K562 (cell line): ENCODE measurements around the gene MRPL32. TPM values are rescaled to one million over a fixed set of nuclear protein-coding genes. Genes with fewer than 3 reads are reported as not detected.

Experiments
- ATAC-seq: fragments of 200-7000 bp; cut with Tn5 transposase; 3 replicates; pipeline ENCODE4 v1.9.1; 2020; ENCODE audit warnings: moderate library complexity
- BruUV-seq: library from RNA; stranded (reverse); fragments of 400-500 nt; replicated peaks from 2 replicates; lab custom pipeline; 2021; lab: Mats Ljungman, UMichigan
- CTCF ChIA-PET: fragments of 300-600 bp; formaldehyde crosslinking; extraction: SDS; loops from one replicate; lab custom pipeline; 2021; ENCODE audit warnings: low intra/inter-chr PET ratio; lab: Yijun Ruan, JAX
- POLR2A ChIA-PET: fragments of 300-600, 350-650 bp; sonication (Branson Sonifier 250); formaldehyde crosslinking; extraction: SDS; loops from one replicate; lab custom pipeline; 2021; ENCODE audit warnings: antibody characterized with exemption, inconsistent platforms; lab: Yijun Ruan, JAX
- DNase-seq, 4 experiments: peaks; one replicate each; pipeline versions ENCODE4 v3.0.0 to v3.0.0-alpha.2; 2011 to 2018; ENCODE audit warnings: low spot score in 3 of 4, mixed read lengths in 3 of 4; ENCODE audit errors: extremely low read depth in 1 of 4
- FAIRE-seq: peaks from 2 replicates; lab custom pipeline; 2011; peaks lifted over from hg19 to GRCh38; lab: Jason Lieb, UNC
- H2AFZ ChIP-seq: 2 replicates; pipeline ENCODE4 v1.6.0; 2011; ENCODE audit warnings: low read depth, low read length, control low read depth, inconsistent platforms
- H3K27ac ChIP-seq: fragments of 200-600 bp; 3 replicates; pipeline ENCODE4 v1.8.0; 2011; ENCODE audit warnings: low read depth, mild to moderate bottlenecking, control low read depth, inconsistent platforms, low read length, moderate library complexity, mixed read lengths; ENCODE audit errors: extremely low read depth
- H3K27me3 ChIP-seq, 2 experiments: fragments of 300-600 bp in 1 of 2; 2 replicates in 1 of 2; 3 replicates in 1 of 2; pipeline versions ENCODE4 v1.6.0 to v1.8.0; 2011; ENCODE audit warnings: inconsistent platforms in 2 of 2, low read length in 2 of 2, mild to moderate bottlenecking in 1 of 2, mixed read lengths in 1 of 2, moderate library complexity in 1 of 2; ENCODE audit not compliant: control insufficient read depth in 2 of 2, insufficient read depth in 2 of 2
- H3K36me3 ChIP-seq: fragments of 300-600 bp; 3 replicates; pipeline ENCODE4 v1.8.0; 2011; ENCODE audit warnings: mild to moderate bottlenecking, low read length, inconsistent platforms; ENCODE audit not compliant: control insufficient read depth, insufficient read depth
- H3K4me1 ChIP-seq, 2 experiments: fragments of 200-600 bp in 1 of 2; replicated peaks in 1 of 2; 2 replicates in 1 of 2; 3 replicates in 1 of 2; pipeline versions ENCODE4 v1.5.1 to v1.8.0; 2011; ENCODE audit warnings: inconsistent platforms in 2 of 2, low read length in 2 of 2, mild to moderate bottlenecking in 1 of 2, mixed read lengths in 1 of 2, moderate library complexity in 1 of 2; ENCODE audit not compliant: control insufficient read depth in 2 of 2, insufficient read depth in 2 of 2
- H3K4me2 ChIP-seq: 2 replicates; pipeline ENCODE4 v1.6.1; 2011; ENCODE audit warnings: low read length, control low read depth, inconsistent platforms, mixed read lengths; ENCODE audit not compliant: insufficient read depth
- H3K4me3 ChIP-seq: fragments of 200-600 bp; sonication (generic), shearing (Covaris generic); 2 replicates; pipeline ENCODE4 v1.5.1; 2016; ENCODE audit warnings: control low read depth, inconsistent platforms
- H3K79me2 ChIP-seq: fragments of 200-600 bp; 3 replicates; pipeline ENCODE4 v1.8.0; 2011; ENCODE audit warnings: low read length, inconsistent platforms; ENCODE audit not compliant: control insufficient read depth, insufficient read depth
- H3K9ac ChIP-seq, 2 experiments: 2 replicates each; pipeline versions ENCODE4 v1.6.0 to v1.6.1; 2011; ENCODE audit warnings: low read depth in 2 of 2, low read length in 2 of 2, control low read depth in 1 of 2, inconsistent platforms in 1 of 2, mild to moderate bottlenecking in 1 of 2, mixed read lengths in 1 of 2; ENCODE audit not compliant: insufficient read depth in 1 of 2
- H3K9me1 ChIP-seq: one replicate; pipeline ENCODE4 v1.6.0; 2011; ENCODE audit warnings: inconsistent platforms, mild to moderate bottlenecking, low read length, moderate library complexity; ENCODE audit not compliant: control insufficient read depth, insufficient read depth
- H3K9me3 ChIP-seq: replicated peaks from 2 replicates; pipeline ENCODE4 v1.5.1; 2011; ENCODE audit warnings: low read depth, low read length, inconsistent platforms; ENCODE audit not compliant: control insufficient read depth, insufficient read depth
- H4K20me1 ChIP-seq: replicated peaks from 2 replicates; pipeline ENCODE4 v1.6.1; 2011; ENCODE audit warnings: low read length, inconsistent platforms, mixed read lengths; ENCODE audit not compliant: control insufficient read depth, insufficient read depth
- BCOR ChIP-seq: fragments of 450-650 bp; IDR thresholded peaks from 2 replicates; pipeline ENCODE4 v1.6.1; 2016
- KLF10 ChIP-seq: fragments of 250-450 bp; sonication (Bioruptor Pico); IDR thresholded peaks from 2 replicates; pipeline ENCODE4 v1.6.1; 2021; ENCODE audit warnings: matching md5 sums
- MYC ChIP-seq, 2 experiments: fragments of 250-450 bp in 1 of 2; sonication (Bioruptor Pico) in 1 of 2; IDR thresholded peaks; 2 replicates each; pipeline versions ENCODE4 v1.5.1 to v1.6.1; 2012 to 2021; ENCODE audit warnings: low read depth in 2 of 2, borderline replicate concordance in 1 of 2, improper control_type of control experiment in 1 of 2, low read length in 1 of 2, mild to moderate bottlenecking in 1 of 2, moderate library complexity in 1 of 2
- NFIX ChIP-seq: fragments of 250-450 bp; sonication (Bioruptor Pico); IDR thresholded peaks from 2 replicates; pipeline ENCODE4 v1.4.0; 2020; ENCODE audit warnings: low read depth, mild to moderate bottlenecking, moderate library complexity
- NR2C1 ChIP-seq, 2 experiments: fragments of 450-650 bp; IDR thresholded peaks; 2 replicates each; pipeline ENCODE4 v1.6.1; 2017; ENCODE audit warnings: mild to moderate bottlenecking in 2 of 2, antibody characterized with exemption in 1 of 2, inconsistent platforms in 1 of 2, missing compliant biosample characterization in 1 of 2, missing genetic modification characterization in 1 of 2
- PYGO2 ChIP-seq: fragments of 450-650 bp; IDR thresholded peaks from 2 replicates; pipeline ENCODE4 v1.6.1; 2016; ENCODE audit warnings: mild to moderate bottlenecking, missing genetic modification characterization, moderate library complexity, missing compliant biosample characterization
- RBM22 ChIP-seq: fragments of 200-400 bp; formaldehyde crosslinking; IDR thresholded peaks from 2 replicates; pipeline ENCODE4 v1.6.1; 2018; ENCODE audit warnings: low read length, low read depth; ENCODE audit not compliant: poor library complexity, severe bottlenecking
- SMC3 ChIP-seq: conservative IDR thresholded peaks from 2 replicates; pipeline ENCODE4 v1.6.1; 2011; ENCODE audit warnings: low read depth, low read length, improper control_type of control experiment; ENCODE audit not compliant: insufficient read depth
- SPI1 ChIP-seq: IDR thresholded peaks from 2 replicates; pipeline ENCODE4 v1.6.1; 2011; ENCODE audit warnings: low read depth, low read length, control low read depth, borderline replicate concordance
- TFE3 ChIP-seq: fragments of 450-650 bp; formaldehyde crosslinking; IDR thresholded peaks from 2 replicates; pipeline ENCODE4 v1.4.0; 2020; ENCODE audit warnings: mild to moderate bottlenecking, mixed read lengths
- ZC3H4 ChIP-seq: sonication (generic); formaldehyde crosslinking; IDR thresholded peaks from 2 replicates; pipeline ENCODE4 v1.9.0; 2021; ENCODE audit warnings: missing genetic modification reagents, borderline replicate concordance
- ZNF121 ChIP-seq: sonication (generic); formaldehyde crosslinking; conservative IDR thresholded peaks from 2 replicates; pipeline ENCODE4 v1.8.0; 2022; ENCODE audit warnings: missing genetic modification reagents
- WGBS: fragments of 100-300 bp; shearing (Covaris generic); methylation state at CpG from one replicate; pipeline ENCODE4 v1.1.6; 2016; ENCODE audit warnings: low coverage, mixed read lengths; ENCODE audit not compliant: insufficient coverage; ENCODE audit errors: missing lambda C conversion rate; 5-methylcytosine and 5-hydroxymethylcytosine counted together
- in situ Hi-C: fragments of 300-500 bp; cut with MboI; formaldehyde crosslinking; loops from 4 replicates; pipeline ENCODE4 v1.15.0; 2018; ENCODE audit warnings: inconsistent platforms, mixed read lengths
- intact Hi-C: fragments of 100-400 bp; cut with micrococcal nuclease; formaldehyde crosslinking; loops from 2 replicates; pipeline ENCODE4 v1.14.2; 2022
- polyA plus RNA-seq, 8 experiments: library from polyadenylated mRNA; depleted of rRNA in 4 of 8; stranded (reverse) in 5 of 8; unstranded in 3 of 8; fragments of >200 nt; fragmentation: Nextera tagmentation in 2 of 8; fragmentation: Illumina TruSeq in 1 of 8; extraction: Ambion mirVana in 2 of 8; extraction: Trizol in 1 of 8; gene quantifications; 2 replicates each; pipeline versions ENCODE4 v1.2.1 to v1.2.3, GENCODE V29; 2011 to 2014; ENCODE audit warnings: inconsistent platforms in 1 of 8, missing spikeins in 1 of 8
- total RNA-seq, 7 experiments: library from RNA; depleted of rRNA in 6 of 7; stranded (reverse); fragments of >200 nt in 6 of 7; fragmentation: Illumina TruSeq in 2 of 7; extraction: Trizol in 2 of 7; gene quantifications; 2 replicates each; pipeline versions ENCODE4 v1.2.1 to v1.2.3, GENCODE V29; 2011 to 2021; ENCODE audit warnings: low replicate concordance in 1 of 7
- TF ChIP-seq, protein P1 (sequence below): IDR thresholded peaks from 2 replicates; pipeline ENCODE4 v1.6.1; 2012; ENCODE audit warnings: low read depth, low read length, improper control_type of control experiment, borderline replicate concordance
- TF ChIP-seq, protein P2 (sequence below), 2 experiments: IDR thresholded peaks in 1 of 2; conservative IDR thresholded peaks in 1 of 2; 2 replicates each; pipeline ENCODE4 v1.6.1; 2016; ENCODE audit warnings: low read depth in 2 of 2, mild to moderate bottlenecking in 1 of 2, missing compliant biosample characterization in 1 of 2, missing genetic modification characterization in 1 of 2, moderate library complexity in 1 of 2

MRPL32 gene
- total and polyA plus RNA-seq, 9 of the 15 experiments (the other 6 are each of a cell fraction or from before 2014, with no cell fraction given) = 75.5 to 351 (median 138) TPM

GRCh38 chr7:42926204-42926603 is 6.0 kb upstream of the MRPL32 start (continued):
- TF ChIP-seq TFE3 (CRISPR knock-in tag) (no peak), SMC3 (no peak), KLF10 (CRISPR knock-in tag) (no peak), MYC (IDR thresholded peaks at IDR 0.05; ENCODE audit: low read depth, low read length) (no peak), MYC (CRISPR knock-in tag; IDR thresholded peaks at IDR 0.05; ENCODE audit: borderline replicate concordance, low read depth) (no peak), NR2C1 (IDR thresholded peaks at IDR 0.05) (no peak), NR2C1 (tag; IDR thresholded peaks at IDR 0.05) (no peak), RBM22 (no peak), ZC3H4 (CRISPR knock-in tag) (no peak), PYGO2 (no peak), NFIX (CRISPR knock-in tag) (no peak)
- TF ChIP-seq, all 486 proteins: peak for 3

GRCh38 chr7:42928754-42929153 is 3.4 kb upstream of the MRPL32 start:
- in situ Hi-C loops = loop anchor here (25.0 kb wide), 1 partner anchor 334 kb away; no protein-coding TSS in a partner anchor
- Histone ChIP-seq H3K9me3 (no peaks in the 10 kb centered on the region), H3K4me2 (no peak overlapping the region), H3K79me2 (peaks cover 86% of the 10 kb centered on the region), H3K9ac (no peak overlapping the region), H3K36me3 (peaks cover 66% of the 10 kb centered on the region), H3K4me1 (peaks cover 0 to 15% of the 10 kb centered on the region in 2 experiments; a peak in 4 of 5 replicates), H3K9me1 (no peaks in the 10 kb centered on the region), H3K27ac (no peak overlapping the region), H3K27me3 (no peaks in the 10 kb centered on the region), H4K20me1 (peaks cover 13% of the 10 kb centered on the region; the same call in 1 of the 2 replicates), H3K4me3 (no peak overlapping the region), H2AFZ (no peak overlapping the region)
- no peak for DNase-seq
- CTCF ChIA-PET = no interaction called here
- POLR2A ChIA-PET = interaction anchor here (0.6 to 1.3 kb wide), 5 partner anchors 15 to 374 kb away, joined by 3 to 4 read pairs (median 3); no protein-coding TSS in a partner anchor
- FAIRE-seq = no peak
- BruUV-seq = no TSS peak
- WGBS = 50% methylated on average over 3 of the region's 3 CpGs
- intact Hi-C loops = loop anchor here (2.0 kb wide), 1 partner anchor 16 kb away; the partner anchor contains the start of gene C7orf25
- no peak for ATAC-seq
- TF ChIP-seq SPI1 (peak; percentile 91), BCOR (0 out of 2 replicates have a peak, but pooled peaks have one; percentile 20), ZNF121 (peak; percentile 87)
- TF ChIP-seq, protein P1, sequence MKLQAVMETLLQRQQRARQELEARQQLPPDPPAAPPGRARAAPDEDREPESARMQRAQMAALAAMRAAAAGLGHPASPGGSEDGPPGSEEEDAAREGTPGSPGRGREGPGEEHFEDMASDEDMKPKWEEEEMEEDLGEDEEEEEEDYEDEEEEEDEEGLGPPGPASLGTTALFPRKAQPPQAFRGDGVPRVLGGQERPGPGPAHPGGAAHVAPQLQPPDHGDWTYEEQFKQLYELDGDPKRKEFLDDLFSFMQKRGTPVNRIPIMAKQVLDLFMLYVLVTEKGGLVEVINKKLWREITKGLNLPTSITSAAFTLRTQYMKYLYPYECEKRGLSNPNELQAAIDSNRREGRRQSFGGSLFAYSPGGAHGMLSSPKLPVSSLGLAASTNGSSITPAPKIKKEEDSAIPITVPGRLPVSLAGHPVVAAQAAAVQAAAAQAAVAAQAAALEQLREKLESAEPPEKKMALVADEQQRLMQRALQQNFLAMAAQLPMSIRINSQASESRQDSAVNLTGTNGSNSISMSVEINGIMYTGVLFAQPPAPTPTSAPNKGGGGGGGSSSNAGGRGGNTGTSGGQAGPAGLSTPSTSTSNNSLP = no peak
- TF ChIP-seq, protein P2, sequence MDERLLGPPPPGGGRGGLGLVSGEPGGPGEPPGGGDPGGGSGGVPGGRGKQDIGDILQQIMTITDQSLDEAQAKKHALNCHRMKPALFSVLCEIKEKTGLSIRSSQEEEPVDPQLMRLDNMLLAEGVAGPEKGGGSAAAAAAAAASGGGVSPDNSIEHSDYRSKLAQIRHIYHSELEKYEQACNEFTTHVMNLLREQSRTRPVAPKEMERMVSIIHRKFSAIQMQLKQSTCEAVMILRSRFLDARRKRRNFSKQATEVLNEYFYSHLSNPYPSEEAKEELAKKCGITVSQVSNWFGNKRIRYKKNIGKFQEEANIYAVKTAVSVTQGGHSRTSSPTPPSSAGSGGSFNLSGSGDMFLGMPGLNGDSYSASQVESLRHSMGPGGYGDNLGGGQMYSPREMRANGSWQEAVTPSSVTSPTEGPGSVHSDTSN (CRISPR knock-in tag; IDR thresholded peaks at IDR 0.05; ENCODE audit: low read depth) = no peak
- TF ChIP-seq, protein P2 (tag; conservative IDR thresholded peaks at IDR 0.05; ENCODE audit: low read depth) = no peak
